ENCODE data around the gene ZDHHC1. TPM values are rescaled to one million over a fixed set of nuclear protein-coding genes. Genes with fewer than 3 reads are reported as not detected.

Gene ZDHHC1
- total and polyA plus RNA-seq, 2 of the 13 experiments (the other 11 are each of a cell fraction or from before 2014, with no cell fraction given): 0.51 to 1.1 TPM

DNA sequence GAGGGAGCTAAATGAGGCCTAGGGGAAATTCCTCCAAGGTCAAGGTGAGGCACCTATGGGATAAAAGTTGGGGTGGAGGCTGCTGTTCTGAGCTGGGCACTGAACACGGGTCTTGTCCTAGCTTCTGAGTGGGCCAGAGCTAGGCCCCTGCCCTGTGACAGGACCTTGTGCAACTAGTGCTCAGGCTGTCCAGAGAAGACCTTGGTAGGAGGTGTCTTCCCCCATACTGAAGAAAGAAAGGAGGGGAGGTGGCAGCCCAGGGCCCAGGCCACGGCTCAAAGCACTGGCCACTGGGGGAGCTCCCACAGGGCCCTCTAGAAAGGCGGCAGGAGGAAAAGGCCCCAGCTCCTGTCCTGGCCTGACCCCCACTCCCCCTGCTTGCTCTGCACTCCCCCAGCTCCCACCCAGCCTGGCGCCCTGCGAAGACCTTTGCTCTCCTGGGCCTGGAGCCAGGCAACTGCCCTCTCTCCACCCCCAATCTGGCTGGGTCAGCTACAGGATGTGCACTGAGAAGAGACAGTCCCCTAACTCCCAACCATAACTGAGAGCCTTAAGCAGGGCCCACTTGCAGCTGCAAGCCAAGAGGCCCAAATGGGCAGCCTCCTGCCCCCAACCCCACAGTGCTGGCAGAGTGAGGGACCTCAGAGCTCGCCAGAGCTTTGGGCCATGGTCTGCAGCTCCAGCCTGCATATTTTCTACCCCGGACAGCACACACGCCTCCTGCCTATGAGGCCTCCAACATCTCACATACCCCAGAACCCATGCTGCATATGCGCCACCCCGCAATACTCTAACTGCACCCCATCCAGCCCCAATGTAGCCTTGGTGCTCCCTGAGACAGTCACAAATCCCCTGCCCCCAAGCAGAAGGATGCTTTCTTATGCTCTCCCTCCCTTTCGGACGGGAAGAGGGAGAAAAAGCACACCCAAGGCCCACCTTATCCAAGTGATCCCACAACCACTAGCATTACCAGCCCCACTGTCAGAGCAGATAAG, 29.9 kb upstream of the ZDHHC1 start:
- 38% methylated on average over 9 of the region's 12 CpGs for WGBS (ENCODE audit: low lambda C conversion rate)
- BruUV-seq (replicated peaks): no TSS peak
- Histone ChIP-seq H3K27me3 (ENCODE audit: control insufficient read depth in 1 of 2, insufficient read depth in 2 of 2, low read length in 2 of 2) (no peaks in the 10 kb centered on the region), H3K4me2 (ENCODE audit: low read depth, low read length) (peak overlapping the region; percentile 87), H3K4me1 (ENCODE audit: insufficient read depth, low read length) (peaks cover 57% of the 10 kb centered on the region), H3K36me3 (replicated peaks in 1 of 2; ENCODE audit: control insufficient read depth in 1 of 2, insufficient read depth in 2 of 2, low read length in 2 of 2) (peaks cover 8 to 10% of the 10 kb centered on the region in 2 experiments; a peak in 3 of 5 replicates), H4K20me1 (ENCODE audit: insufficient read depth, low read length) (no peaks in the 10 kb centered on the region), H3K79me2 (ENCODE audit: insufficient read depth, low read length) (no peaks in the 10 kb centered on the region), H2AFZ (ENCODE audit: low read length) (no peak overlapping the region), H3K27ac (ENCODE audit: extremely low read length, insufficient read depth, low read length) (peak overlapping the region; percentile 88), H3K4me3 (replicated peaks in 1 of 3; ENCODE audit: insufficient read depth in 1 of 3, low read depth in 2 of 3, low read length in 3 of 3) (peak overlapping the region in 2 of 3 experiments; percentile 14 to 54; a peak in 3 of 6 replicates), H3K9me3 (ENCODE audit: low read length) (no peaks in the 10 kb centered on the region), H3K9ac (ENCODE audit: insufficient read depth, low read depth, low read length) (peak overlapping the region; percentile 66)
- in situ Hi-C loops (cut with HindIII; ENCODE audit: extremely low pct_ligation_motif_present, low pct_unique_long_range_greater_than_20kb) (no loop called here), intact Hi-C loops (cut with micrococcal nuclease; ENCODE audit: unreplicated experiment) (loop anchor here (1.0 to 2.0 kb wide), 2 partner anchors 18 to 19 kb away; no protein-coding TSS in a partner anchor)
- ChIA-PET CTCF (ENCODE audit: low intra/inter-chr PET ratio, low total read pairs) (interaction anchor here (1.3 to 3.4 kb wide), 3 partner anchors 18 to 167 kb away, joined by 3 to 56 read pairs (median 9); partner anchors contain the start of gene PLEKHG4), POLR2A (interaction anchor here (0.6 to 6.7 kb wide), 11 partner anchors 10 to 199 kb away, joined by 3 to 182 read pairs (median 5); partner anchors contain the start of genes ATP6V0D1, FHOD1, HSD11B2 and ZDHHC1)
- peak; percentile 95 for DNase-seq (ENCODE audit: low spot score)
- peak; percentile 97 for FAIRE-seq
- ATAC-seq: peak; percentile 88
- TF ChIP-seq ZNF256 (CRISPR knock-in tag; conservative IDR thresholded peaks at IDR 0.05): no peak
- no peak for TF ChIP-seq RAD51 (IDR thresholded peaks at IDR 0.05; ENCODE audit: borderline replicate concordance)
- TF ChIP-seq ZNF607 (CRISPR knock-in tag; IDR thresholded peaks at IDR 0.05; ENCODE audit: borderline replicate concordance): peak; percentile 46; the same call in 1 of the 2 replicates
- TF ChIP-seq ZNF282 (IDR thresholded peaks at IDR 0.05; ENCODE audit: partially characterized antibody): no peak
- no peak for TF ChIP-seq GABPB1 (CRISPR knock-in tag; IDR thresholded peaks at IDR 0.05)
- no peak for TF ChIP-seq ZUFSP (CRISPR knock-in tag; IDR thresholded peaks at IDR 0.05; ENCODE audit: borderline replicate concordance)
- no peak for TF ChIP-seq ZNF749 (CRISPR knock-in tag; IDR thresholded peaks at IDR 0.05; ENCODE audit: borderline replicate concordance)
- TF ChIP-seq, protein P1, sequence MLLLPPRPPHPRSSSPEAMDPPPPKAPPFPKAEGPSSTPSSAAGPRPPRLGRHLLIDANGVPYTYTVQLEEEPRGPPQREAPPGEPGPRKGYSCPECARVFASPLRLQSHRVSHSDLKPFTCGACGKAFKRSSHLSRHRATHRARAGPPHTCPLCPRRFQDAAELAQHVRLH (CRISPR knock-in tag; IDR thresholded peaks at IDR 0.05; ENCODE audit: borderline replicate concordance, low read depth): 0 out of 2 replicates have a peak, but pooled peaks have one; percentile 24
- TF ChIP-seq, protein P2, sequence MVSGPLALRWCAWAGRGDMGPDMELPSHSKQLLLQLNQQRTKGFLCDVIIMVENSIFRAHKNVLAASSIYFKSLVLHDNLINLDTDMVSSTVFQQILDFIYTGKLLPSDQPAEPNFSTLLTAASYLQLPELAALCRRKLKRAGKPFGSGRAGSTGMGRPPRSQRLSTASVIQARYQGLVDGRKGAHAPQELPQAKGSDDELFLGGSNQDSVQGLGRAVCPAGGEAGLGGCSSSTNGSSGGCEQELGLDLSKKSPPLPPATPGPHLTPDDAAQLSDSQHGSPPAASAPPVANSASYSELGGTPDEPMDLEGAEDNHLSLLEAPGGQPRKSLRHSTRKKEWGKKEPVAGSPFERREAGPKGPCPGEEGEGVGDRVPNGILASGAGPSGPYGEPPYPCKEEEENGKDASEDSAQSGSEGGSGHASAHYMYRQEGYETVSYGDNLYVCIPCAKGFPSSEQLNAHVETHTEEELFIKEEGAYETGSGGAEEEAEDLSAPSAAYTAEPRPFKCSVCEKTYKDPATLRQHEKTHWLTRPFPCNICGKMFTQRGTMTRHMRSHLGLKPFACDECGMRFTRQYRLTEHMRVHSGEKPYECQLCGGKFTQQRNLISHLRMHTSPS (CRISPR knock-in tag; IDR thresholded peaks at IDR 0.05; ENCODE audit: low read depth): peak; percentile 76
- no peak for TF ChIP-seq ARID2 (CRISPR knock-in tag; IDR thresholded peaks at IDR 0.05; ENCODE audit: borderline replicate concordance)
- no peak for TF ChIP-seq NCOA5 (CRISPR knock-in tag; IDR thresholded peaks at IDR 0.05)
- TF ChIP-seq ZBTB3 (CRISPR knock-in tag; IDR thresholded peaks at IDR 0.05; ENCODE audit: borderline replicate concordance, low read depth): no peak
- peak; percentile 52; the same call in 1 of the 2 replicates for TF ChIP-seq TAF1 (CRISPR knock-in tag; IDR thresholded peaks at IDR 0.05)
- TF ChIP-seq PHF20 (CRISPR knock-in tag; IDR thresholded peaks at IDR 0.05): peak; percentile 36; the same call in 1 of the 2 replicates
- peak; percentile 53; the same call in 1 of the 2 replicates for TF ChIP-seq ZNF331 (CRISPR knock-in tag; IDR thresholded peaks at IDR 0.05)
- TF ChIP-seq ATM (IDR thresholded peaks at IDR 0.05; ENCODE audit: borderline replicate concordance): no peak
- no peak for TF ChIP-seq ZNF367 (CRISPR knock-in tag; IDR thresholded peaks at IDR 0.05; ENCODE audit: borderline replicate concordance)
- TF ChIP-seq GATAD2A (CRISPR knock-in tag; IDR thresholded peaks at IDR 0.05): peak; percentile 76
- peak; percentile 81 for TF ChIP-seq ZNF891 (CRISPR knock-in tag; IDR thresholded peaks at IDR 0.05)

All from HepG2 (cell line).